GM12875 (cell line): ENCODE measurements around the gene KCNIP4.

Experiments used
- H3K4me3 ChIP-seq: one replicate; pipeline ENCODE4 v1.5.1; 2011; ENCODE audit warnings: low read depth, low read length, control low read depth
- TF ChIP-seq, protein P1 (sequence below): IDR thresholded peaks from 2 replicates; pipeline ENCODE4 v1.5.1; 2011; ENCODE audit warnings: low read depth, mild to moderate bottlenecking, control low read depth, inconsistent platforms, low read length, moderate library complexity, borderline replicate concordance; ENCODE audit not compliant: insufficient read depth

Gene KCNIP4

DNA sequence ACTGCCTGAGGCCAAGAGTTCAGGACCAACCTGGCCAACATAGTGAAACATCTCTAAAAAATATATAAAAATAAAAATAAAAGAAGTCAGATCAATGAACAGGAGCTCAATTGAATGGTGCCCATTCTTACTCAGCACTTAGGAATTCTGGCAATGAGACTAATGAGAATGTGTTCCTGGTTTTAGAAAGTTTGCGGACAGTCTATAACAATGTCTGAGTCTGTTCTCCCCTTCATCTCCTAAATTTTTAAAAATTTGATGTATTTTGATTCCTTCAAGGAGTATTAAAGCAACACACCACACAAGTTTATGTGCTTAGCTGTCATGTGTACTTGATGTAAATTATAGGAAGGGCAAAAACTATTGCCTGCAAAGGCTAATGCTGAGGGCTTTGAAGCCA is 30.6 kb upstream of the KCNIP4 start:
- H3K4me3 ChIP-seq: no peak overlapping the region
- TF ChIP-seq, protein P1, sequence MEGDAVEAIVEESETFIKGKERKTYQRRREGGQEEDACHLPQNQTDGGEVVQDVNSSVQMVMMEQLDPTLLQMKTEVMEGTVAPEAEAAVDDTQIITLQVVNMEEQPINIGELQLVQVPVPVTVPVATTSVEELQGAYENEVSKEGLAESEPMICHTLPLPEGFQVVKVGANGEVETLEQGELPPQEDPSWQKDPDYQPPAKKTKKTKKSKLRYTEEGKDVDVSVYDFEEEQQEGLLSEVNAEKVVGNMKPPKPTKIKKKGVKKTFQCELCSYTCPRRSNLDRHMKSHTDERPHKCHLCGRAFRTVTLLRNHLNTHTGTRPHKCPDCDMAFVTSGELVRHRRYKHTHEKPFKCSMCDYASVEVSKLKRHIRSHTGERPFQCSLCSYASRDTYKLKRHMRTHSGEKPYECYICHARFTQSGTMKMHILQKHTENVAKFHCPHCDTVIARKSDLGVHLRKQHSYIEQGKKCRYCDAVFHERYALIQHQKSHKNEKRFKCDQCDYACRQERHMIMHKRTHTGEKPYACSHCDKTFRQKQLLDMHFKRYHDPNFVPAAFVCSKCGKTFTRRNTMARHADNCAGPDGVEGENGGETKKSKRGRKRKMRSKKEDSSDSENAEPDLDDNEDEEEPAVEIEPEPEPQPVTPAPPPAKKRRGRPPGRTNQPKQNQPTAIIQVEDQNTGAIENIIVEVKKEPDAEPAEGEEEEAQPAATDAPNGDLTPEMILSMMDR: no peak

DNA sequence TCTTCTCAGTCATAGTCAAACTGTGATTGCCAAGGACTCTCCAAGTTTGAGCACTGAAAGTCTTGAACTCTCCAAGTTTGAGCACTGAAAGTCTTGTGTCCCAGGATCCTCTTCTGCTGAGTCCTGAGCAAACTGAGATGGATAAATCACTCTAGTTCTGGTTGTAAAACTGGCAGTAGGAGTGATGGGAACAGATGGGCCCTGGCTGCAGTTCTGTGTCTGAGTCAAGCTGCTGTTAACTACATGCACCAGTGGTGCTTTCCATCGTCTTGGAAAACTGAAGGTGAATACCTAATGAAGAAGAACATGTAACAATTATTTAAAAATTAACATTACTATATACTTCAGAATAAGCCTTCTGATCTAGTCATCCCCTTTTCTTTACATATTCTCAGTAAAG is 27.6 kb upstream of the KCNIP4 start:
- H3K4me3 ChIP-seq: no peak overlapping the region
- TF ChIP-seq, protein P1: no peak

DNA sequence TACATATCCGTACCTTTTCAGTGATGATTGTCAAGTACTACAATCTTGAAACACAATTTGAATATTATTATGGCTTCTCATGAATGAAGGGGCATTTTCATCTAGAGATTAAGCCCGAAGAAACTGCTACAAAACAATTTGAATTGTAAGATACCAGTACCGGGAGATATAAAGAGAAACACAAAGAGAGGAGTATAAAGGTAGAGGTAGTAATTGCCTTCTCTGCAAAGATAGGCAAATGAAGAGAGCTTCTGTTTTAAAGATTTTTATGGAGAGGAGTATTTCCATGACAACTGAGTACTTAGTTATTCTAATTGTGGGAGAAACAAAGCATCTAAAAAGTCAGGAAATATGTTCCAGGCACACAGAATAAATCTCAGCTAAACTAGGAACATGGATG is 25.3 kb upstream of the KCNIP4 start:
- H3K4me3 ChIP-seq: no peak overlapping the region
- TF ChIP-seq, protein P1: no peak

DNA sequence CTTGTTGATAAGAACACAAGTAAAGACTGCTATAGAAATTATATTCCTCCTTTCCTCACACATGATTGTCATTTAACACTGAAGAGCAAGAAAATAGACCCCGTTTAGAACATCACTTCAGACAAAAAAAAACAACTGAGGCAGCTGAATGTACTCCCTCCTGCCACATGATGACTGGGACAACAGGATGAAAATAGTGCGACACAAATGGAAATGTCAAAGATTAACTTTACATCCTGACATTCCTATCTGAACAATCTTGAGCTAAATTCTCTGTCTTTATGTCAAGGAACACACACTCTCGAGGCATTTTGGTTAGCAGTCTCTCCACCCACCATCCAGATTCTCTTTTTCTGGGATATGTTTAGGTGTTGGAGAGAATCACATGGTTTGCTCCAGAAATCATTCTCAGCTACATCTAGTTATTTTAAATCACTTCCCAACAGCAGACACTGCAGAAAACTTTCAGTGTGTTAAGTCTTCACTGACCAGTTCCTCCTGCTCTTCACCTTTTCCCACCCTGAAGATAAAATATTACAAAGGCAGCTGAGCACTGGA is 16.3 kb upstream of the KCNIP4 start:
- TF ChIP-seq, protein P1: no peak
- no peak overlapping the region for H3K4me3 ChIP-seq

DNA sequence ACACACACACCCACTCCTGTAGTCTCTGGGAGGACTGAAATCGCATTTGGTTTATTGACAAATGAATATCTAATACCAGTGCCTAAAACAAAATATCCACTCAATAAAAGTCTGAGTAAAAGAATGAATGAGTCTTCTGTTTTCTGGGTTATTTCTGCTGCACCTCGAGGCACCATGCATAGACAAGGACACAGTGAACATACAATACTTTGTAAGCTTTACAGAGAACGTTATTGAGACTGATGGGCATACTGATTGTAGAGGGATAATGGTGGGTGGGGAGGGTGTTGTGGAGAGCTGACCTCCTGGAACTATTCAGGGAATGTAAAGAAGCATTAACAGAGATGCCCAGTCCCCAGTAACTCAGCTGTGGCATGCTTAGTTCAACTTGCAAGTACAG is 14.1 kb upstream of the KCNIP4 start:
- TF ChIP-seq, protein P1: no peak
- no peak overlapping the region for H3K4me3 ChIP-seq

DNA sequence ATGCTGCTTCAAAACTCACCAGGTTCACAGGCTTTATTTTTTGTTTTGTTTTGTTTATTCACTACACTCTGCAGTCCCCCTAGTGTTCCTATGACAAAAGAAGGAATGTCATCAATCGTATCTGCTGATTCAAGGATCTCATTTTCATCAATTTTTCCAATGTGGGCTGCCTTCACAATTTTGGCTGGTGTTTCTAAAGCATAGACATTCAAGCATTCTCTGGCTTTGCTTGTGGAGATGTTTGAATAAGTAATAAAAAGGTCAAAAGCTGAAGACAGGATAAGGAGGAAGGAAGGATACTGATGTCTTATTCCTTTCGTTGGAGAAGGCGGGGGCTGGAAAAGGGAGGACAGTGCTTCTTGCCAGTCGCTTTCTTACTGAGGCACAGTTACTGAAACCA is 12.2 kb upstream of the KCNIP4 start:
- TF ChIP-seq, protein P1: no peak
- no peak overlapping the region for H3K4me3 ChIP-seq

DNA sequence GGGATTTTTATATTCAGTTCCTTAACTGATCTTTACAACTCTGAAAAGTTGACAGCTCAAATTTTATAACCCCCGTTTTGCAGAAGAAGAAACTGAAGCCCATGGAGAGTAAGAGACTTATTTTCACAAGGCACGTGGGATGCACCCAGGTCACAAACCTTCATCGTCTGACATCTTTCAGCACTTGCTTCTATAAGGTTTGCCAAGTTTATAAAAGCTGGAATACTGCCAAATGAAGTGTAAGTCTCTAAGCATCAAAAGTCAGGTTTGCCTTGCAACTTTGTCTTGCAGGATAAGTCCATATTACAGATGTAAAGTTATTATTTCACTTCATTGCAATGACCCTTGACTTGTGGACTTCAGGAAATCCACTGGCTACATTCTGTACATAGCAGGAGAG is 6.3 kb upstream of the KCNIP4 start:
- TF ChIP-seq, protein P1: no peak
- H3K4me3 ChIP-seq: no peak overlapping the region
